CD4-positive, CD25-positive, alpha-beta regulatory T cell (primary cell): ENCODE data around the gene ELOA. TPM values are rescaled to one million over a fixed set of nuclear protein-coding genes. Genes with fewer than 3 reads are reported as not detected.

Experiments used
- ATAC-seq, 2 donors: fragments of 150-1000 bp; cut with Tn5 transposase; one replicate each; pipeline ENCODE4 v1.10.0; 2021; ENCODE audit warnings: low read depth in 2 of 2, moderate number of reproducible peaks in 2 of 2, moderate library complexity in 1 of 2
- DNase-seq, 3 donors: peaks; one replicate each; pipeline versions ENCODE4 v3.0.0 to v3.0.0-alpha.2; 2012 to 2022; ENCODE audit warnings: mixed read lengths in 1 of 3
- H3K27ac ChIP-seq: one replicate; pipeline ENCODE4 v1.7.0; 2013; ENCODE audit warnings: mild to moderate bottlenecking, low read length; ENCODE audit not compliant: insufficient read depth, poor library complexity, severe bottlenecking
- H3K27me3 ChIP-seq: one replicate; pipeline ENCODE4 v1.7.0; 2013; ENCODE audit warnings: low read length; ENCODE audit not compliant: control insufficient read depth, insufficient read depth
- H3K36me3 ChIP-seq: one replicate; pipeline ENCODE4 v1.7.0; 2013; ENCODE audit warnings: mild to moderate bottlenecking, low read length, moderate library complexity; ENCODE audit not compliant: control insufficient read depth, insufficient read depth
- H3K4me1 ChIP-seq: 2 replicates; pipeline ENCODE4 v1.7.0; 2013; ENCODE audit warnings: mild to moderate bottlenecking, low read length; ENCODE audit not compliant: insufficient read depth, control insufficient read depth, poor library complexity, severe bottlenecking
- H3K4me3 ChIP-seq: one replicate; pipeline ENCODE4 v1.7.0; 2013; ENCODE audit warnings: low read depth, mild to moderate bottlenecking, low read length, moderate library complexity
- H3K9me3 ChIP-seq, 2 experiments: 1 replicate in 1 of 2; 2 replicates in 1 of 2; pipeline ENCODE4 v1.7.0; 2013; ENCODE audit warnings: low read length in 2 of 2, mild to moderate bottlenecking in 1 of 2, moderate library complexity in 1 of 2; ENCODE audit not compliant: control insufficient read depth in 2 of 2
- H3K27ac Mint-ChIP-seq, 3 donors: one replicate each; pipeline ENCODE4 v1.8.0; 2020 to 2022; ENCODE audit warnings: mild to moderate bottlenecking in 3 of 3, mixed read lengths in 3 of 3, moderate library complexity in 2 of 3
- H3K27me3 Mint-ChIP-seq: one replicate; pipeline ENCODE4 v1.8.0; 2022; ENCODE audit warnings: mild to moderate bottlenecking, mixed read lengths
- H3K36me3 Mint-ChIP-seq: one replicate; pipeline ENCODE4 v1.8.0; 2020; ENCODE audit warnings: mixed read lengths
- H3K4me1 Mint-ChIP-seq, 4 donors: one replicate each; pipeline ENCODE4 v1.8.0; 2020 to 2022; ENCODE audit warnings: mixed read lengths in 4 of 4, mild to moderate bottlenecking in 1 of 4
- H3K4me3 Mint-ChIP-seq, 4 donors: one replicate each; pipeline ENCODE4 v1.8.0; 2020 to 2022; ENCODE audit warnings: mild to moderate bottlenecking in 4 of 4, mixed read lengths in 4 of 4, moderate library complexity in 3 of 4
- H3K9me3 Mint-ChIP-seq, 7 donors: one replicate each; pipeline ENCODE4 v1.8.0; 2020 to 2022; ENCODE audit warnings: mixed read lengths in 7 of 7, mild to moderate bottlenecking in 3 of 7, moderate library complexity in 2 of 7
- polyA plus RNA-seq, 4 donors: library from polyadenylated mRNA; unstranded; fragments of 300-500 nt; fragmentation: Illumina TruSeq; gene quantifications; one replicate each; pipeline ENCODE4 v1.2.3, GENCODE V29; 2021
- total RNA-seq: library from RNA; stranded (reverse); gene quantifications from one replicate; pipeline ENCODE4 v1.2.3, GENCODE V29; 2022

ELOA gene
- total and polyA plus RNA-seq, 5 donors from 2014 or later = 22.6 to 42.0 (median 34.3) TPM

DNA sequence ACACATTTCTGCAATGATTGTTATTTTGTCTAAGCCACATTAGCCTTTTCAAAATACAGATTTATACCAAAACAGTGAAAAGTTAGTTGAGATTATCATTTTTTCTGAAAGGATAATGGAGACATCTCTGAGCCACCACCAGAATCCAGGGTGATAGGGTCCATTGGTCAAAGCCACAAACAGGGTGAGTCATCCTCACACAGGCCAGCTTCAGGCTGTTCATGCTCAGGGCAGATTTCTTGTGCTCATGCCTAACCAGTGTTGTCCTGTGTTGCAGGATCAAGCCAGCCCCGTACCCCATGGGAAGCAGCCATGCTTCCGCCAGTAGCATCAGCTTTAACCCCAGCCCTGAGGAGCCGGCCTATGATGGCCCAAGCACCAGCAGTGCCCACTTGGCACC, 13.4 kb downstream of the ELOA start:
- DNase-seq (no peak), ATAC-seq (no peak)
- H3K36me3 Mint-ChIP-seq = peaks cover 55% of the 10 kb centered on the region

DNA sequence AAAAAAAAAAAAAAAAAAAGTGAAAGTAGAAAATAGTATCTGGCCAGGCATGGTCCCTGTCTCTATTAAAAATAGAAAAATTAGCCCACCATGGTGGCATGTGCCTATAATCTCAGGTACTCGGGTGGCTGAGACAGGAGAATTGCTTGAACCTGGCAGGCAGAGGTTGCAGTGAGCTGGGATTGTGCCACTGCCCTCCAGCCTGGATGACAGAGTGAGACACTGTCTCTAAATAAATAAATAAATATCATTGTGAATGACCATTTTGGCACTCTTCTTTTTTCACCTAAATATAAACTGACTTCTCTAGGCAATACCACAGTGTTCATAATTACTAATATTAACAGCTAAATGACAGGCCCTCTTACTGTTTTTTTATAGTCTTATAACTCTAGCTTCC, 14.5 kb downstream of the ELOA start:
- Histone ChIP-seq H3K4me3 (no peak overlapping the region), H3K27me3 (no peaks in the 10 kb centered on the region), H3K4me1 (no peaks in the 10 kb centered on the region), H3K27ac (no peak overlapping the region), H3K36me3 (peaks cover 89% of the 10 kb centered on the region), H3K9me3 (no peaks in the 10 kb centered on the region)
- Mint-ChIP-seq H3K27me3 (no peaks in the 10 kb centered on the region), H3K27ac (no peak overlapping the region), H3K4me1 (peaks cover 0 to 9% (median 1%) of the 10 kb centered on the region in 4 donors), H3K36me3 (peaks cover 58% of the 10 kb centered on the region), H3K4me3 (no peak overlapping the region), H3K9me3 (no peaks in the 10 kb centered on the region)
- DNase-seq = no peak
- ATAC-seq = no peak

More for the DNA sequence above, 13.4 kb downstream of the ELOA start:
- H3K27ac ChIP-seq = no peak overlapping the region
- no peaks in the 10 kb centered on the region for H3K4me1 ChIP-seq
- Mint-ChIP-seq H3K27ac (no peak overlapping the region), H3K27me3 (no peaks in the 10 kb centered on the region), H3K4me1 (peaks cover 0 to 9% (median 1%) of the 10 kb centered on the region in 4 donors), H3K4me3 (no peak overlapping the region), H3K9me3 (no peaks in the 10 kb centered on the region)
- no peaks in the 10 kb centered on the region for H3K9me3 ChIP-seq
- peaks cover 96% of the 10 kb centered on the region for H3K36me3 ChIP-seq
- H3K4me3 ChIP-seq = no peak overlapping the region
- H3K27me3 ChIP-seq = no peaks in the 10 kb centered on the region

DNA sequence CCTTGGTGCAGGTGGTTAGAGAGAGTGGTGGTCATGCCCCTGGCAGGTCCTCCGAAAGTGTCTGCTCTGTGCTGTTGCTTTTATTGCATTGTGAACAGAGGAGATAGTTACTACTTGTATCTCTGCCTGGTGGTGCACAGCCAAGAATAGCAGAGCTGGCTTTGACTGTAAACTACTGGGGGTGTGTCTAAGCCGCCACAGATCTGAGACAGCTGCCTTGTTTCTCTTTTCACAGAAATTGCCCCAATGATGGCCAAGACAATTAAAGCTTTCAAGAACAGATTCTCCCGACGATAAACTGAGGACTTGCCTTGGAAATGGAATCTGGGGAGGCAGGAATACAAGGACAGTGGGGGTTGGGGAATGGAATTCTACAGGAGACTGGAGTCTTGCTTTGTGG, 16.0 kb downstream of the ELOA start:
- H3K27me3 Mint-ChIP-seq = no peaks in the 10 kb centered on the region
- H3K27ac ChIP-seq = no peak overlapping the region
- peaks cover 47% of the 10 kb centered on the region for H3K36me3 Mint-ChIP-seq
- no peak overlapping the region for H3K4me3 Mint-ChIP-seq
- no peaks in the 10 kb centered on the region for H3K9me3 ChIP-seq
- no peaks in the 10 kb centered on the region for H3K4me1 ChIP-seq
- no peaks in the 10 kb centered on the region for H3K9me3 Mint-ChIP-seq
- peaks cover 81% of the 10 kb centered on the region for H3K36me3 ChIP-seq
- no peak overlapping the region for H3K27ac Mint-ChIP-seq
- H3K4me3 ChIP-seq = no peak overlapping the region
- ATAC-seq (no peak), DNase-seq (no peak)
- H3K4me1 Mint-ChIP-seq = peaks cover 0 to 9% (median 1%) of the 10 kb centered on the region in 4 donors
- no peaks in the 10 kb centered on the region for H3K27me3 ChIP-seq

DNA sequence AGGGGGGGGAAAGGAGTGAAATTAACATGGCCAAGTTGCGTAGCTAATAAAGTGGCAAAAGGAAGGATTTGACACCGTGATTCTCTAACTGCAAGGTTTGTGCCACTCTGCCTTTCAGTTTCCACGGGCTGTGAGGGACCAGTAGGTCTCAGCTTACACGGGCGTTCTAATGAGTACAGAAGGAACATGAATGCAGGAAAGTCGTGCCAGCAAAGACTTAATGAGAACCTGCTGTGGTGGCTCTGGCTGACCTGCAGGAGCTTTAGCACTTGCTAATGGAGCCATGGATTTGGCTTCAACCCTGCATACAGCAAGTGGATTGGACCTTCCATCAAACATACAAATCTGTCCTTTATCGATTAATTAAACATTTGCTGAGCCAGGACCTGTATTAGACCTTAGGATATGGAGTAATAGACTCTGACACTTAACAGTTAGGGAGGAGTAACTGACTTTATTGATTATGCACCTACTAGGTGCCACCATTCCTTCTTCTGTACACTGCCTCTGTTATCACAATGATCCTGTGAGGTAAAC, 19.8 kb downstream of the ELOA start:
- no peaks in the 10 kb centered on the region for H3K9me3 Mint-ChIP-seq
- no peak for ATAC-seq
- no peak overlapping the region for H3K4me3 Mint-ChIP-seq
- no peaks in the 10 kb centered on the region for H3K27me3 Mint-ChIP-seq
- Histone ChIP-seq H3K27me3 (no peaks in the 10 kb centered on the region), H3K27ac (no peak overlapping the region), H3K4me3 (no peak overlapping the region), H3K4me1 (no peaks in the 10 kb centered on the region), H3K9me3 (no peaks in the 10 kb centered on the region), H3K36me3 (peaks cover 48% of the 10 kb centered on the region)
- DNase-seq = no peak
- H3K36me3 Mint-ChIP-seq = peaks cover 26% of the 10 kb centered on the region
- peak overlapping the region in 1 of 3 donors; percentile 73 for H3K27ac Mint-ChIP-seq
- H3K4me1 Mint-ChIP-seq = peaks cover 0 to 9% (median 1%) of the 10 kb centered on the region in 4 donors

DNA sequence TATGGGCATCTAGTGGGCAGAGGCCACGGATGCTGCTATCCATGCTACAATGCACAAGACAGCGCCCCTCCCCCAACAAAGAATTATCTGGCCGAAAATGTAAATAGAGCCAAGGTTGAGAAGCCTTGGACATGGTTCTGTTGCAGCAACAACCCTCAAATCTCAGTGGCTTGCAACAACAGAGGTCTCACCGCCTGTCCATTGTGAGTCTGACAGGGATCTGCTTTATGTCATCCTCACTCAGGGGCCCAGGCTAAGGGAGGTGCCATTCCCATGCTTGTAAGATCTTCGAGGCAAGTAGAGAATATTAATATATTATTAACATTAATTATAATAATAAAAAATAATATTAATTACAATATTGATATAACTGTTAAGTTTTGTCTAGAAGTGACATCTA, 25.5 kb downstream of the ELOA start:
- Histone ChIP-seq H3K27ac (no peak overlapping the region), H3K4me3 (no peak overlapping the region), H3K36me3 (peaks cover 9% of the 10 kb centered on the region), H3K4me1 (no peaks in the 10 kb centered on the region), H3K9me3 (no peaks in the 10 kb centered on the region), H3K27me3 (no peaks in the 10 kb centered on the region)
- Mint-ChIP-seq H3K36me3 (peaks cover 6% of the 10 kb centered on the region), H3K27me3 (no peaks in the 10 kb centered on the region), H3K9me3 (no peaks in the 10 kb centered on the region), H3K4me3 (no peak overlapping the region), H3K27ac (no peak overlapping the region), H3K4me1 (peaks cover 0 to 11% (median 8%) of the 10 kb centered on the region in 4 donors)
- DNase-seq (no peak), ATAC-seq (no peak)

DNA sequence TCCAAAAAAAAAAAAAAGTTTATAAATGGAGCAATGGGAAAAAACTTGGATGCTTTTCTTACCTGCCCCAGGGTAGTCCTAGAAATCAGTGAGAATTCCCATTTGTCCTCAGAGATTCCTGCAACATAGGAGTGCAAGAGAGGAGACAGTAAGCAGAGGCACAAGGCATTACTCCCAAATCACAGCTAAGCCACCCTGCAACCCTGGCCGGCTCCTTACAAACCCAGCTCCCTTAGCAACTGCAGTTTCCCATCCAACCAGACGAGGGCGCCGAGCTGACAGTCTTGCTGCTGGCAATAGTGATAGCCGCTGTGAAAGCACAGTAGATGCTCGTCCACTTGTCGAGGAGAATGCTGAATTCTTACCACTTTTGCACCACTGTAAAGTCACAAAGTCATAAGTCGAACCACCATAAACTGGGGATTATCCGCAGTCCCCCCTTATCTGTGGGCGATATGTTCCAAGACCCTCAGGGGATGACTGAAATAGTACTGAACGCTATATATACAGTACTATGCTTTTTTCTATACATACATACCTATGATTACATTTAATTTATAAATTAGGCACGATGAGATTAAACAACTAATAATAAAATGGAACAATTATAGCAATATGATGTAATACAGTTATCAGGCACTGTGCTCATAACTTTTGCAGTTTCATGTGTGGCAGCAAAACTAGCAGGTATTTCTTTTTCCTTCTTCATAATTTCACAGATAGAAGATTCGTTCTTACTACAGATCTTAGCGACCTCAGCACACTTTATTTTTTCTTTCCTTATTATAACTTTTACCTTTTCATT, 29.0 kb downstream of the ELOA start:
- H3K4me3 Mint-ChIP-seq = no peak overlapping the region
- H3K27ac Mint-ChIP-seq = no peak overlapping the region
- H3K27me3 ChIP-seq = no peaks in the 10 kb centered on the region
- DNase-seq = peak; percentile 73 to 87 (median 79)
- no peaks in the 10 kb centered on the region for H3K27me3 Mint-ChIP-seq
- H3K9me3 Mint-ChIP-seq = no peaks in the 10 kb centered on the region
- peak; percentile 91 to 96 for ATAC-seq
- no peaks in the 10 kb centered on the region for H3K9me3 ChIP-seq
- peaks cover 4% of the 10 kb centered on the region for H3K36me3 ChIP-seq
- H3K4me1 Mint-ChIP-seq = peaks cover 0 to 32% (median 13%) of the 10 kb centered on the region in 4 donors
- no peaks in the 10 kb centered on the region for H3K4me1 ChIP-seq
- H3K36me3 Mint-ChIP-seq = peaks cover 6% of the 10 kb centered on the region
- H3K4me3 ChIP-seq = no peak overlapping the region
- no peak overlapping the region for H3K27ac ChIP-seq

DNA sequence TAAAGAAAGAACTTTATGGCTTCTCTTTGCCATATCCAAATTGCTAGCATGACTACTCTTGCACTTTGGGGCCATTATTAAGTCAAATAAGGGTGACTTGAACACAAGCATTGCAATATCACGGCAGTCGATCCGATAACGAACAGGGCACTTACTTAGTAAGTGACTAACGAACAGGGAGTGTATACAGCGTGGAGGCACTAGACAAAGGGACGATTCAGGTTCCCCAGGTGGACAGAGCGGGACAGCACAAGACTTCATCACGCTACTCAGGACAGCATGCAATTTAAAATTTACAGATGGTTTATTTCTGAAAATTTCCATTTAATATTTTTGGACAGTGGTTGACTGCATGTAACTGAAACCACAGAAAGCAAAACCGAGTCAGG, 29.6 kb downstream of the ELOA start:
- ATAC-seq = no peak

More for the DNA sequence above, 29.6 kb downstream of the ELOA start:
- Mint-ChIP-seq H3K9me3 (no peaks in the 10 kb centered on the region), H3K36me3 (peaks cover 6% of the 10 kb centered on the region), H3K4me3 (no peak overlapping the region), H3K27ac (no peak overlapping the region), H3K4me1 (peaks cover 5 to 37% (median 13%) of the 10 kb centered on the region in 4 donors), H3K27me3 (no peaks in the 10 kb centered on the region)
- Histone ChIP-seq H3K27ac (no peak overlapping the region), H3K4me1 (peaks cover 4% of the 10 kb centered on the region), H3K36me3 (peaks cover 4% of the 10 kb centered on the region), H3K27me3 (no peaks in the 10 kb centered on the region), H3K9me3 (no peaks in the 10 kb centered on the region), H3K4me3 (no peak overlapping the region)
- DNase-seq = no peak
